OCI-LY3 (cell line): ENCODE measurements around the gene R3HDML.

Experiments
- H2AFZ ChIP-seq: fragments of 200-600, 300-600 bp; shearing (Covaris generic); 2 replicates; pipeline ENCODE4 v1.6.0; 2014; ENCODE audit warnings: antibody characterized with exemption, low read depth, low read length
- H3K27ac ChIP-seq: fragments of 200-600, 300-600 bp; sonication (generic); 2 replicates; pipeline ENCODE4 v1.5.1; 2014; ENCODE audit warnings: mild to moderate bottlenecking, low read length, moderate library complexity, mixed read lengths
- H3K27me3 ChIP-seq: fragments of 200-600, 300-600 bp; sonication (generic); 2 replicates; pipeline ENCODE4 v1.6.1; 2014; ENCODE audit warnings: low read depth, low read length, mixed read lengths
- H3K36me3 ChIP-seq: fragments of 200-600, 300-600 bp; sonication (generic); replicated peaks from 2 replicates; pipeline ENCODE3; 2014; ENCODE audit warnings: low read depth, low read length, mixed read lengths
- H3K4me1 ChIP-seq: fragments of 300-600, 200-600 bp; sonication (generic); 2 replicates; pipeline ENCODE4 v1.6.1; 2014; ENCODE audit warnings: low read length, mixed read lengths
- H3K4me2 ChIP-seq: fragments of 200-600, 300-600 bp; sonication (generic); 2 replicates; pipeline ENCODE4 v1.6.1; 2014; ENCODE audit warnings: low read length, mixed read lengths
- H3K4me3 ChIP-seq: fragments of 300-600, 200-600 bp; sonication (generic); 2 replicates; pipeline ENCODE4 v1.5.1; 2014; ENCODE audit warnings: antibody characterized with exemption, mild to moderate bottlenecking, low read length, moderate library complexity
- H3K79me2 ChIP-seq: fragments of 300-600, 200-600 bp; shearing (Covaris generic); 2 replicates; pipeline ENCODE4 v1.6.1; 2014; ENCODE audit warnings: mild to moderate bottlenecking, low read length, mixed read lengths
- H3K9ac ChIP-seq: fragments of 300-600, 200-600 bp; shearing (Covaris generic); 2 replicates; pipeline ENCODE4 v1.6.0; 2014; ENCODE audit warnings: mild to moderate bottlenecking, low read length, moderate library complexity
- H3K9me3 ChIP-seq: fragments of 200-600, 300-600 bp; shearing (Covaris generic); 2 replicates; pipeline ENCODE4 v1.6.1; 2014; ENCODE audit warnings: low read length, mixed read lengths; ENCODE audit not compliant: insufficient read depth
- H4K20me1 ChIP-seq: fragments of 200-600, 300-600 bp; sonication (generic); 2 replicates; pipeline ENCODE4 v1.6.1; 2016; ENCODE audit warnings: low read length, mixed read lengths; ENCODE audit not compliant: insufficient read depth
- CTCF ChIP-seq: fragments of 200-600, 300-600 bp; sonication (generic); IDR thresholded peaks from 2 replicates; pipeline ENCODE4 v1.5.1; 2014; ENCODE audit warnings: antibody characterized with exemption, low read length, low read depth
- EZH2phosphoT487 ChIP-seq: fragments of 200-600 bp; shearing (Covaris generic); IDR thresholded peaks from 2 replicates; pipeline ENCODE4 v1.6.1; 2018; ENCODE audit warnings: antibody characterized with exemption, mixed run types, low read depth

R3HDML gene

DNA sequence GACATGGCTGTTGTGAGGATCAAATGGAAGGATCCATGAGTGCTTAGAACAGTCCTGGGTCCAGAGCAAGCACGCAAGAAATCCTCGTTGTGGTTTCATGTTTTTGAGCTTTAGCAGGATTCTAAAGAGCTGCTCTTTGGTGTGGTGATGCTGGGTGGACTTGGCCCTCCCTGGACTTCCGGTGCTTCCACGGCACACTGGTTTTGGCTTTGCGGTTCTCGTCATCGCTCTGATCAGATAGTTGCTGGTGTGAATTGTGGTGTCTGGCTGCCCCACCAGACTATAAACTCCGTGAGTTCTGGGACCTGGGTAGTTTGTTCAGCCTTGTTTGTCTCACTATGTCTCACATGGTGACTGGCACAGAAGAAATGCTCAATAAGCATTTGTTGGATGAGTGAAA is 21.9 kb downstream of the R3HDML start:
- Histone ChIP-seq H3K9me3 (no peaks in the 10 kb centered on the region), H3K4me3 (no peak overlapping the region), H3K4me2 (no peak overlapping the region), H2AFZ (no peak overlapping the region), H3K9ac (no peak overlapping the region), H3K27me3 (peaks cover 34% of the 10 kb centered on the region), H4K20me1 (no peaks in the 10 kb centered on the region), H3K36me3 (no peaks in the 10 kb centered on the region), H3K4me1 (no peaks in the 10 kb centered on the region), H3K79me2 (no peaks in the 10 kb centered on the region), H3K27ac (no peak overlapping the region)
- no peak for TF ChIP-seq CTCF
- no peak for TF ChIP-seq EZH2phosphoT487

- H4K20me1 ChIP-seq = no peaks in the 10 kb centered on the region
- no peak overlapping the region for H3K9ac ChIP-seq
- no peaks in the 10 kb centered on the region for H3K36me3 ChIP-seq
- H3K79me2 ChIP-seq = no peaks in the 10 kb centered on the region
- H2AFZ ChIP-seq = no peak overlapping the region
- peaks cover 30% of the 10 kb centered on the region for H3K27me3 ChIP-seq
- H3K4me3 ChIP-seq = no peak overlapping the region
- no peaks in the 10 kb centered on the region for H3K4me1 ChIP-seq
- no peak overlapping the region for H3K4me2 ChIP-seq
- TF ChIP-seq EZH2phosphoT487 (no peak), CTCF (no peak)
- H3K27ac ChIP-seq = no peak overlapping the region
- H3K9me3 ChIP-seq = no peaks in the 10 kb centered on the region
Measured at GRCh38 chr20:44360221-44360620, 23.4 kb downstream of the R3HDML start.

DNA sequence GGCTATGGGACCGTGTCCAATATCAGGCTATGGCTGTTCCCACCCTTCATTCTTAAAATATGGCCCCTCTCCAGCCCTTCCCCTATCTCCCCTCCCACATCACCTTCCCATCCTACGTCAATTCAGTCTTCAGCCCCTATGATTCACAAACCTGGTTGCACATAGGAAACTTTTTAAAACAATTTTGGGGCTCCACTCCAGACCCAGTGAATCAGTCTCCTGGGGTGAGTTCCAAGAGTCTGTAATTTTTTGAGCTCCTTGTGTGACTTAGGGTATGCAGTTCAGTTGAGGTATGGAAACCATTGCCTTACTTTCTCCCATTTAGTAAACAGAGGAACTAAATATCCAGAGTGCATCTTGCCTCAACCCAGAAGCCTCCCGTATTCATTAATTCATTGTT is 24.2 kb downstream of the R3HDML start:
- H3K4me2 ChIP-seq = no peak overlapping the region
- H2AFZ ChIP-seq = no peak overlapping the region
- peaks cover 30% of the 10 kb centered on the region for H3K27me3 ChIP-seq
- no peaks in the 10 kb centered on the region for H4K20me1 ChIP-seq
- H3K36me3 ChIP-seq = no peaks in the 10 kb centered on the region
- no peak overlapping the region for H3K9ac ChIP-seq
- H3K9me3 ChIP-seq = no peaks in the 10 kb centered on the region
- H3K4me3 ChIP-seq = no peak overlapping the region
- no peak for TF ChIP-seq EZH2phosphoT487
- no peak for TF ChIP-seq CTCF
- no peaks in the 10 kb centered on the region for H3K79me2 ChIP-seq
- H3K4me1 ChIP-seq = no peaks in the 10 kb centered on the region
- H3K27ac ChIP-seq = no peak overlapping the region

DNA sequence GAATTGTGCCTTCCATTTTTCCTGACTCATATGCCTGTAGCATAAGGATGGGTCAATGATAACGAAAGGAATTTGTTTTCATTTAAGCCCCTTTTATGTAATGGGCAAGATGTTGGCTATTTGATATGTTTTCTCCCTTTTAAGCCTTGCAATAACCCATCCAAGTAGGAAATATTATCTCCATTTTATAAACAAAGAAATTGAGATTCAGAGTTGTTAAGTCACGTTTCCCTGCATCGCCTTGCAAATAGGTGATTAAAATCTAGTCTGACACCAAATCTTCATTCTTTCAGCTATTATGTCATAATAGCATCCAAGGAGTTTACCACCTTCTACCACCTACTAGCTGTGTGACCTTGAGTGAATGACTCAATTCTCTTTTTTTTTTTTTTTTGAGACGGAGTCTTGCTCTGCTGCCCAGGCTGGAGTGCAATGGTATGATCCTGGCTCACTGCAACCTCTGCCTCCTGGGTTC is 25.7 kb downstream of the R3HDML start:
- Histone ChIP-seq H2AFZ (no peak overlapping the region), H3K9me3 (no peaks in the 10 kb centered on the region), H4K20me1 (no peaks in the 10 kb centered on the region), H3K36me3 (no peaks in the 10 kb centered on the region), H3K9ac (no peak overlapping the region), H3K4me3 (no peak overlapping the region), H3K4me1 (no peaks in the 10 kb centered on the region), H3K4me2 (no peak overlapping the region), H3K27me3 (peaks cover 22% of the 10 kb centered on the region), H3K27ac (no peak overlapping the region), H3K79me2 (no peaks in the 10 kb centered on the region)
- TF ChIP-seq CTCF (no peak), EZH2phosphoT487 (no peak)
